ENCODE data around the gene UNC5B.

UNC5B gene

GRCh38 chr10:71234004-71234894, 21.9 kb downstream of the UNC5B start:
- intact Hi-C loops (cut with DNase I), result no loop called here

GRCh38 chr10:71234970-71235685, 22.8 kb downstream of the UNC5B start:
- intact Hi-C loops (cut with DNase I), result no loop called here
- DNase-seq, result peak in 21 of 42 donors; percentile 31 to 76 (median 52)

More at GRCh38 chr10:71234004-71234894, 21.9 kb downstream of the UNC5B start:
- DNase-seq, result peak in 2 of 42 donors; percentile 23 to 52

GRCh38 chr10:71235808-71236207, 23.4 kb downstream of the UNC5B start:
- DNase-seq, result no peak
- intact Hi-C loops (cut with DNase I), result no loop called here

DNA sequence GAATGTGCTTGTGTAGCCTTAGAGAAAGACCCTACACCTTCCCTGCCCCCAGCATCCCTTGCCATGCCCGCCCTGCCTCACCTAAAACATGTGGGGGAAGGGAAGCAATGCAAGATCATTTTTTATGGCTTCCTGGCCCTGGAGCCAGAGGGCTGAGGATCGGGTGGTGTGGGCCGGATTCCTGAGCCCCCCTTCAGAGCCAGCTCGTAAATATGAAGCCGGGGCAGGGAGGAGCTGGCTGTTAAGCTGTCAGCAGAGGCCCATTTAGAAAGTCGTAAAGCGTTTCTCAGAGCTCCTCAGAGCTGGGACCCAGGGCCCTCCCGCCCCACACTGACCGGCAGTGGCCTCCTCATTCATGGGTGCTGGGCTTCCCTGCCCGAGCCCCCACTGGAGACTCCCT, 23.9 kb downstream of the UNC5B start:
- no peak for DNase-seq
- intact Hi-C loops (cut with DNase I), result no loop called here

GRCh38 chr10:71236822-71237682, 24.7 kb downstream of the UNC5B start:
- no peak for DNase-seq
- intact Hi-C loops (cut with DNase I), result no loop called here

- intact Hi-C loops (cut with DNase I), result no loop called here
- no peak for DNase-seq
These were observed 25.7 kb downstream of the UNC5B start for GRCh38 chr10:71237843-71238623.

DNA sequence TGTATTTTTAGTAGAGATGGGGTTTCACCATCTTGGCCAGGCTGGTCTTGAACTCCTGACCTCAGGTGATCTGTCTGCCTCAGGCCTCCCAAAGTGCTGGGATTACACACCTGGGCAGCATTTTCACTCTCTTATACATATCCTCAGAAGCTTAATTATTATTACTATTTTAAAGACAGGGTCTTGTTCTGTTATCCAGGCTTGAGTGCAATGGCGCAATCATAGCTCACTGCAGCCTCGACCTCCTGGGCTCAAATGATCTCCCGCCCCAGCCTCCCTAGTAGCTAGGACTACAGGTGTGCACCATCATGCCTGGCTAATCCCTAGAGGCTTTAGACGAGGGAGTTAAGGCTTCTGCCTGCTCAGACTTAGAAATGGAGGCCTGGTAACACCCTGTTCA, 26.3 kb downstream of the UNC5B start:
- intact Hi-C loops (cut with DNase I), result no loop called here

DNA sequence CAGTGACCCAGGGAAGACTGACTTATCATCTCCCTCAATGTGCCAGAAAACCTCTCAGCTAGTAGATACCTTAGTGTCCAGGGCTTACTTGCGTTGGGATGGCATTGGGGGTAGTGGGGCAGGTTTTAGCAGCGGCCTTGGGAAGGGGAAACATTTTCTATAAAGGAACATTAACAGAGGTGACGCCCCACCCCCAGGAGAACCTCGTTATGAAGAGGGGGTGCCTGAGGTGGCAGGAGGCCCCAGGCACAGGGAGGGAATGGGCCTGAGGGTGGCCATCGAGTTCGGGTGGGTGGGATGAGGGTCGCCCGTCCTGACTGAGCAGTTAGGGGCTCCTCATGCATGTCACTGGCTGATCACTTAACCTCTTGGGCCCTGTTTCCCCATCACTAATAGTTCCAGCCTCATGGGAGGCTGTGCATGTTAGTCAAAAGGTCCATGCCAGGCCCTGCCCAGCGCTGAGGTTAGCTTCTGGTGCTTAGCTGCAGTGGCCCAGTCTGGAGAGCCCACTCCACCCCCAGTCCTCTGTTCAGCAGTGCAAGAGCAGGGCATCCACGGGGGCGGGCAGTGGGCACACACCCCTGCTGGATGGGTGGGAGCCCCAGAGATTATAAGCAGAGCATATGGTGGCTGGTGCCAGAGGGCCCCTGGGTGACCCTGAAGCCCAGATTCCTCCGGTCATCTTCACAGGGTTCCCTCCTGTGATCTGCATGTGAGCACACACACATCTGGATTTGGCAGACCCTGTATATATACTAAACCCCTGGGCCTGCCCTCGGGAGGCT, 27.0 kb downstream of the UNC5B start:
- intact Hi-C loops (cut with DNase I), result no loop called here
- DNase-seq, result no peak

More for the DNA sequence above, 26.3 kb downstream of the UNC5B start:
- no peak for DNase-seq

- intact Hi-C loops (cut with DNase I), result no loop called here
- peak in 2 of 42 donors; percentile 32 to 69 for DNase-seq
These were observed 27.8 kb downstream of the UNC5B start for GRCh38 chr10:71239946-71240795.

DNA sequence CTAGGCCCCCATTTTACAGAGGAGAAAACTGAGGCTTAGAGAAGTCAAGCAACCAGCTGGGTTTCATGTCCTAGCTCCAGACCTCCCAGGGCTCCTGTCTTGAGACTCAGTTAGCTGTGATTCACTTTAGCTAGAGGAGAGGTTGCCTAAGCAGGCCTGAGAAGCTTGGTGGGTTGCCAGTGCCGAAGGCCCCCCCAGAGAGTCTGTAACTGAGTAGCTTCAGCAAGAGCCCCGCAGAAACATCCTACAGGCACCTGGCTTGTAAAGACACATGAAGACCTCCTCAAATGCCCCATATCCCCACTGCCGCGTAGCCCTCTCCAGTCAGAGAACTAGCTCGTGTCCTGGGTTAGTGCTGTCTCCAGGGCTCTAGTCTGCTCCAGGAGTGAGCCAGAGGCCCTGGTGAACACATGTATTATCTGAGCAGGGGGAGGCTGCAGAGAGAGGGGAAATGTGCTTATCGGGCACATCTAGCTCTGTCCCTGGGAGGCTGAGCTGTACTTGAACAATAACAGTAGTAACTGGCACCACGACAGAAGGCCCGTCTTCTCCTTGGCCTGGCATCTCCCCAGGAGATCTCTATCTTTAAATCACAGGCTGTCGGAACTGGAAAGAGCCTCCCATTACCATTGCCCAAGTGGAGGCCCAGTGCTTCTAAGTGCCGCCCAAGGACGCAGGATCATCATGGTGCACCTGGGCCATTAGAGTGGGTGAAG, 28.9 kb downstream of the UNC5B start:
- intact Hi-C loops (cut with DNase I), result no loop called here
- no peak for DNase-seq

DNA sequence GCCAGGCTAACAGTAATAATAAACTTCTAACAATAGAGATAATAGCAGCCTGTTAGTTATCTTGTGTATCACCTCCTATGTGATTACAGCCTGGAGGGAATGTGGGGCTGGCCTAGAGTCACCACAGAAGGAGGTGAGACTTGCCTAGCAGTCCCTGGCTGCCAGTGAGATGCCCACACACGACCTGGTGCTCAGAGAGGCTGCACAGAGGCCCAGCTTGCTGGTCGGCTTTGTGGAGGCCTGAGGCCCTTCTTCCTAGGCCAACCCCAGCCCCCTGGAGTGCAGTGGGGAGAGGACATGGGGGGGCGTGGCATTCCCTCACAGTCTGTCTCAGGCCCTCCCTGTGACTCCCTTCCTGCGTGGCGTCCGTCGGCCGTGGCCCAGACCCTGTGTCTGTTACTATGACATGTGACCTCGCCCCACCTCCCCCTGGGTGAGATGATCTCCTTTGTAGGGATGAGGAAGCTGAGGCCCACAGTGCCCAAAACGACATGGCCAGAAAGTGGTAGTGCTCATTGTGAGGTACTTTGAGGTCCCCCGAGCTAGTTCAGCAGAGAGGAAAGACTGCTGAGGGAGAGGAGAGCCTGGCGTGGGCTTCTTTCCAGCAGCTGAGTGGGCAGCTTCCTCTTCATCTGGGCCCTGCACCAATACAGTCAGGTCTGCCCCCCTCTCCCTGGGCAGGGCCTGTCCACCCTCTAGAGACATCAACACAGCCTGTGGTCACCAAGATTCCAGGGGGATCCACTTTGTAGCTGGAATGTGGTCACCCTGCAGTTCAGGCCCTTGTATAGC, 29.7 kb downstream of the UNC5B start:
- intact Hi-C loops (cut with DNase I), result no loop called here
- DNase-seq, result peak in 16 of 42 donors; percentile 33 to 79 (median 52)

- intact Hi-C loops (cut with DNase I), result no loop called here
- DNase-seq, result peak in 7 of 42 donors; percentile 35 to 77 (median 57)
These were observed 30.2 kb downstream of the UNC5B start for GRCh38 chr10:71242622-71243009.

- DNase-seq, result no peak
- intact Hi-C loops (cut with DNase I), result no loop called here
These were observed 31.5 kb downstream of the UNC5B start for GRCh38 chr10:71243756-71244395.

GRCh38 chr10:71244431-71245419, 32.4 kb downstream of the UNC5B start:
- DNase-seq, result no peak
- intact Hi-C loops (cut with DNase I), result no loop called here
